HepG2 (cell line): ENCODE measurements around the gene FGF19. TPM values are rescaled to one million over a fixed set of nuclear protein-coding genes. Genes with fewer than 3 reads are reported as not detected.

Experiments
- HMGXB3 ChIP-seq: sonication (generic); formaldehyde crosslinking; IDR thresholded peaks from 2 replicates; pipeline ENCODE4 v1.4.0; 2020; ENCODE audit warnings: missing genetic modification reagents, borderline replicate concordance
- HNF1A ChIP-seq, 2 experiments: sonication (generic) in 1 of 2; formaldehyde crosslinking in 1 of 2; IDR thresholded peaks; 2 replicates each; pipeline versions ENCODE4 v1.4.0 to v1.6.1; 2016 to 2020; ENCODE audit warnings: borderline replicate concordance in 1 of 2, low read depth in 1 of 2, mild to moderate bottlenecking in 1 of 2, missing genetic modification reagents in 1 of 2
- IRX3 ChIP-seq: sonication (generic); formaldehyde crosslinking; IDR thresholded peaks from 2 replicates; pipeline ENCODE4 v1.8.1; 2023; ENCODE audit warnings: mild to moderate bottlenecking, low read depth, missing genetic modification reagents, borderline replicate concordance
- MED8 ChIP-seq: sonication (generic); formaldehyde crosslinking; IDR thresholded peaks from 2 replicates; pipeline ENCODE4 v1.8.1; 2023; ENCODE audit warnings: mild to moderate bottlenecking, missing genetic modification reagents; ENCODE audit not compliant: insufficient replicate concordance
- PBX2 ChIP-seq: IDR thresholded peaks from 2 replicates; pipeline ENCODE4 v1.6.1; 2016; ENCODE audit warnings: control low read depth
- PHF21A ChIP-seq: sonication (generic); formaldehyde crosslinking; IDR thresholded peaks from 2 replicates; pipeline ENCODE4 v1.5.0; 2020; ENCODE audit warnings: mild to moderate bottlenecking, missing genetic modification reagents
- POGK ChIP-seq: sonication (generic); formaldehyde crosslinking; conservative IDR thresholded peaks from 2 replicates; pipeline ENCODE4 v1.8.0; 2022; ENCODE audit warnings: mild to moderate bottlenecking, moderate library complexity, missing genetic modification reagents
- POLR2AphosphoS2 ChIP-seq: IDR thresholded peaks from 2 replicates; pipeline ENCODE4 v1.6.1; 2011; ENCODE audit warnings: low read depth, low read length, improper control_type of control experiment
- PRPF4 ChIP-seq: fragments of 200-400 bp; formaldehyde crosslinking; IDR thresholded peaks from 2 replicates; pipeline ENCODE4 v1.6.1; 2016; ENCODE audit warnings: low read length, low read depth; ENCODE audit not compliant: poor library complexity, severe bottlenecking
- RXRB ChIP-seq: IDR thresholded peaks from 2 replicates; pipeline ENCODE4 v1.6.1; 2016; ENCODE audit warnings: borderline replicate concordance, missing genetic modification reagents, missing compliant biosample characterization
- SMARCC2 ChIP-seq: fragments of 450-650 bp; IDR thresholded peaks from 2 replicates; pipeline ENCODE4 v1.6.1; 2017; ENCODE audit warnings: antibody characterized with exemption, mild to moderate bottlenecking
- U2AF1 ChIP-seq: fragments of 200-400 bp; formaldehyde crosslinking; optimal IDR thresholded peaks from 2 replicates; pipeline ENCODE3; 2017; ENCODE audit warnings: mild to moderate bottlenecking, low read depth, low read length
- ZBTB7B ChIP-seq: sonication (generic); formaldehyde crosslinking; IDR thresholded peaks from 2 replicates; pipeline ENCODE4 v1.4.0; 2020; ENCODE audit warnings: missing genetic modification reagents
- ZFP1 ChIP-seq: IDR thresholded peaks from 2 replicates; pipeline ENCODE4 v1.6.1; 2016
- ZFY ChIP-seq: sonication (generic); formaldehyde crosslinking; IDR thresholded peaks from 2 replicates; pipeline ENCODE4 v1.4.0; 2020; ENCODE audit warnings: missing genetic modification reagents
- ZNF160 ChIP-seq: sonication (generic); formaldehyde crosslinking; IDR thresholded peaks from 2 replicates; pipeline ENCODE4 v1.8.0; 2022; ENCODE audit warnings: mild to moderate bottlenecking, inconsistent platforms, missing genetic modification reagents
- ZNF234 ChIP-seq: sonication (generic); formaldehyde crosslinking; conservative IDR thresholded peaks from 2 replicates; pipeline ENCODE4 v1.5.1; 2020; ENCODE audit warnings: mild to moderate bottlenecking, missing genetic modification reagents
- polyA plus RNA-seq, 8 experiments: library from polyadenylated mRNA; depleted of rRNA in 3 of 8; stranded (reverse) in 7 of 8; unstranded in 1 of 8; fragments of >200 nt; fragmentation: Illumina TruSeq in 4 of 8; extraction: Trizol in 4 of 8; gene quantifications; 2 replicates each; pipeline versions ENCODE4 v1.2.1 to v1.2.3, GENCODE V29; 2011 to 2016; ENCODE audit warnings: low read depth in 4 of 8, missing spikeins in 1 of 8, mixed read lengths in 1 of 8; ENCODE audit not compliant: insufficient read depth in 1 of 8
- total RNA-seq, 5 experiments: library from RNA; depleted of rRNA; stranded (reverse); fragments of >200 nt; fragmentation: Illumina TruSeq; extraction: Trizol; gene quantifications; 2 replicates each; pipeline ENCODE4 v1.2.3, GENCODE V29; 2016; ENCODE audit warnings: low read depth in 1 of 5

Gene FGF19
- total and polyA plus RNA-seq, 2 of the 13 experiments (the other 11 are each of a cell fraction or from before 2014, with no cell fraction given) = 0.07 TPM; not detected in 1

- TF ChIP-seq ZNF160 = no peak
- TF ChIP-seq ZFY (CRISPR knock-in tag) = peak; percentile 55
- TF ChIP-seq POLR2AphosphoS2 = no peak
- peak; percentile 76; the same call in 1 of the 2 replicates for TF ChIP-seq RXRB (CRISPR knock-in tag)
- no peak for TF ChIP-seq HMGXB3 (CRISPR knock-in tag)
- peak; percentile 70; the same call in 1 of the 2 replicates for TF ChIP-seq PHF21A (CRISPR knock-in tag)
- TF ChIP-seq MED8 (CRISPR knock-in tag) = no peak
- no peak for TF ChIP-seq U2AF1
- no peak for TF ChIP-seq ZFP1 (CRISPR knock-in tag)
- no peak for TF ChIP-seq SMARCC2
- no peak for TF ChIP-seq PRPF4
- TF ChIP-seq HNF1A (IDR thresholded peaks at IDR 0.05; ENCODE audit: low read depth) = no peak
- no peak; the same call in 1 of the 2 replicates for TF ChIP-seq HNF1A (CRISPR knock-in tag; IDR thresholded peaks at IDR 0.05; ENCODE audit: borderline replicate concordance)
- no peak for TF ChIP-seq PBX2 (CRISPR knock-in tag)
- TF ChIP-seq IRX3 (CRISPR knock-in tag) = no peak; the same call in 1 of the 2 replicates
- no peak for TF ChIP-seq ZNF234
- TF ChIP-seq ZBTB7B (CRISPR knock-in tag) = peak; percentile 95
- TF ChIP-seq POGK (CRISPR knock-in tag) = no peak
Measured at GRCh38 chr11:69705901-69706787, 2.3 kb upstream of the FGF19 start (continued).
